GM12891 (cell line): ENCODE results near the gene RNF130.

Source experiments
- DNase-seq: peaks from one replicate; pipeline ENCODE4 v3.0.0; 2011; ENCODE audit warnings: low spot score; ENCODE audit not compliant: insufficient read length
- FAIRE-seq: peaks from 2 replicates; lab custom pipeline; 2011; peaks lifted over from hg19 to GRCh38; lab: Jason Lieb, UNC
- PAX5 ChIP-seq: IDR thresholded peaks from 2 replicates; pipeline ENCODE4 v1.6.1; 2011; ENCODE audit warnings: low read length, moderate library complexity, mild to moderate bottlenecking; ENCODE audit not compliant: insufficient read depth, severe bottlenecking
- POLR2A ChIP-seq: IDR thresholded peaks from 2 replicates; pipeline ENCODE4 v1.6.1; 2011; ENCODE audit warnings: low read depth, low read length, control low read depth
- POLR2AphosphoS5 ChIP-seq: IDR thresholded peaks from 2 replicates; pipeline ENCODE4 v1.6.1; 2011; ENCODE audit warnings: low read depth, low read length, control low read depth
- POU2F2 ChIP-seq: IDR thresholded peaks from 2 replicates; pipeline ENCODE4 v1.6.1; 2011; ENCODE audit warnings: low read depth, mild to moderate bottlenecking, control low read depth, low read length, moderate library complexity
- SPI1 ChIP-seq: IDR thresholded peaks from 2 replicates; pipeline ENCODE4 v1.6.1; 2011; ENCODE audit warnings: low read depth, low read length, control low read depth
- TAF1 ChIP-seq: IDR thresholded peaks from 2 replicates; pipeline ENCODE4 v1.6.1; 2011; ENCODE audit warnings: low read depth, low read length, control low read depth

Gene RNF130

DNA sequence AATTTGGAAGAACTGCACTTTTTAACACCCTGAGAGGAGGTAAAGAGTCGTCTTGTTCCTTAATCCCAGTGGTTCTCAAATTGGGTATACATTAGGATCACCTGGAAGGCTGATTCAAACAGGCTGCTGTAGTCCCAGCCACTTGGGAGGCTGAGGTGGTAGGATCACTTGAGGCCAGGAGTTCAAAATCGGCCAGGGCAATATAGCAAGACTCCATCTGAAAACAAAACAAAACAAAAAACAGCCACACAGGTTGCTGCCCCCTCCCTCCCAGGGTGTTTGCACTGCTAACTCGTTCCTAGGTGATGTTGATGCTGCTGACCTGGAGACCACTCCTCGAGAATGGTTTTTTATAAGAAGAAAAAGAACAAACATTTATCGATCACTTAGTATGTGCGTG, 162.3 kb downstream of the RNF130 start:
- DNase-seq (no peak), FAIRE-seq (no peak)
- no peak for TF ChIP-seq TAF1
- no peak for TF ChIP-seq SPI1
- no peak for TF ChIP-seq POU2F2
- TF ChIP-seq POLR2AphosphoS5 = no peak
- TF ChIP-seq POLR2A = no peak
- TF ChIP-seq PAX5 = no peak

DNA sequence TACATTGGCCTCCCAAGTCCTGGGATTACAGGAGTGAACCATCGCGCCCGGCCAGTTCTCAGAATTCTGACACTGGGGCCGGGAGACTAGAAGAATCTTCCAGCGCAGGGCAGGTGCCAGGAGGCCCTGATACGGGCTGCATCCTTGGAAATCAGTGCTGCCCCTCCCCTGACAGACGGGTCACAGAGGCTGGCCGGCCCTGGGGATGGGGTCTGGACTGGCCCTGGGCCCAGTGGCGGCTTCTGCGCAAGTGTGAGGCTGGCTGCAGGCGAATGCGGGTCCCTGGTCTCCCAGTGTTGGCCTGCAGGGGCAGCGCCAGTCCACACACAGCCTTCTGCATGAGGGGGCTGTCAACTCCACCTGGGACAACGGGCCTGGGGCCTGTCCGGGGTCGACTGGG, 163.0 kb downstream of the RNF130 start:
- DNase-seq = no peak
- no peak for FAIRE-seq
- TF ChIP-seq TAF1 = no peak
- TF ChIP-seq POLR2AphosphoS5 = no peak
- TF ChIP-seq POU2F2 = no peak
- TF ChIP-seq PAX5 = no peak
- TF ChIP-seq SPI1 = no peak
- TF ChIP-seq POLR2A = no peak

DNA sequence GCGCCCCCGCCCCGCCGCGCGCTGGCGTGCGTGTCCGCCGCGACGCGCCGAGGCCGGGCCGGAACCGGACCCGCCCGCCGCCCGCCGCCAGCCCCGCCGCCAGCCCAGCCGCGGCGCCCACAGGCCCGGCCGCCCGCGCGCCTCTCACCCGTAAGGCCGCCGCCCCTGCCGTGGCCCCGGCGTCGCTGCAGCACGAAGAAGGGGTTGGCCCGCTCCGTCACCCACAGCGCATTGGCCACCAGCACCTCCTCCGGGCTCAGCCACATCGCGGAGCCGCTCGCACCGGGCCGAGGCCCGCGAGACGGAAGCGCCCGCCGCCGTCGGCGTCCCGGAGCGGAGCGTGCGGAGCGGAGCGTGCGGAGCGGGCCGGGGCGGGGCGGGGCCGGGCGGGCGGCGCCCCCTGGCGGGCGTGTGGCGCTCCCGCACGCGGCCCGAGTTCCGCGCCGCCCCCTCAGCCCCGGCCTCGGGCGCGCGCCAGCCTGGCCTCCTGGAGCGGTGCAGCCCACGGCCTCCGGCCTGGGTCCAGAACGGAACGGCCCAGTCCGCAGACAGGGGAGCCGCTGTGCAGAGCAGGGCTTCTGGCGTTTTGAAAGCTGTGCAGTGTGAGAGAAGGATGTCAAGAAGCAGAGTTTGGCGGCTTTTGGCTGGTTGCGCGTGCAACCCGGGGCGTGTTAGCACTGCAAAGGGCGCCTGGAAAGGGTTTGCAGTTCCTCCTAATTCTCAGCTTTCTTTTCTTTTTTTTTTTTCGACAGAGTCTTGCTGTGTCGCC, 163.8 kb downstream of the RNF130 start, which contains the start of gene TBC1D9B:
Gene TBC1D9B (minus strand): TSS at position 342 of the 769 bp plus-strand sequence. CDS start 76 bp downstream, at position 266.
- TF ChIP-seq SPI1 (no peak), POLR2A (peak; percentile 38; the same call in 1 of the 2 replicates), TAF1 (no peak), POLR2AphosphoS5 (peak; percentile 50; the same call in 1 of the 2 replicates), POU2F2 (no peak)
- DNase-seq (peak; percentile 74), FAIRE-seq (peak; percentile 87)

DNA sequence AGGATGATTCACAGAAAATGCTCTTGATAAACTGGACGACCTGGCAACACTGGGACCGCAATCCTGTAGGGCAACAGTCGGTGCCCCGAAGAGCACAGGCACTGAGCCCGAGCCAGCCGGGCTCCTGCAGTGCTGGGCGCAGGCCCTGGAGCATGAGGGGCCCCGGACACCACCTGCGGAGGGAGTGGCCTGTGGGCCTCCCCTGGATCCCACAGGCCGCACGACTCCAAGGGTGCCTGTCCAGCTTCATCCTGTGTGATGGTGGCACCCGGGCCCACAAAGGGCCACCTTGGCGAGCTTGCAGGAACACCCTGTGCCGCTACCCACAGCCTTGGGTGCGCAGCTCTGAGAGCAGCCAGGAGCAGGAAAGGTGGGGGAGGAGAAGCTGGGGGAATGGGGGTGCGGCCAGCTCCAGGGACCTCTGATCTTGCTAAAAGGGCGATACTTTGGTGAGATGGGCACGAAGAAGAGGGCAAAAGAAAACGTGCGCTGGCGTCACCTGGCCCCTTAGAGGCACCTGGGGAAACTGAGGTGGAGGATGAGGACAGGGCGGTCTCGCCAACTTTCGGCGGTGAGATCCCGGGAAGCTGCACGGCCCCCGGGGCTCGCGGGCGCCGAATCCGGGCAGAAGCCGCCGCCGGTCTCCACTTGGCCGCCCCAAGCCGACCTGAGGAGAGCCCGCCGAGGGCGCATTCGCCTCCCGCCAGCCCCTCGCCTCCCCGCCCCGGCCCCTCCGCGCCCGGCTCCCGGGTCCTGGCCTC, 164.6 kb downstream of the RNF130 start:
- TF ChIP-seq TAF1 (no peak), POU2F2 (no peak), POLR2AphosphoS5 (no peak), POLR2A (no peak), SPI1 (no peak), PAX5 (no peak)
- no peak for DNase-seq
- FAIRE-seq = no peak

DNA sequence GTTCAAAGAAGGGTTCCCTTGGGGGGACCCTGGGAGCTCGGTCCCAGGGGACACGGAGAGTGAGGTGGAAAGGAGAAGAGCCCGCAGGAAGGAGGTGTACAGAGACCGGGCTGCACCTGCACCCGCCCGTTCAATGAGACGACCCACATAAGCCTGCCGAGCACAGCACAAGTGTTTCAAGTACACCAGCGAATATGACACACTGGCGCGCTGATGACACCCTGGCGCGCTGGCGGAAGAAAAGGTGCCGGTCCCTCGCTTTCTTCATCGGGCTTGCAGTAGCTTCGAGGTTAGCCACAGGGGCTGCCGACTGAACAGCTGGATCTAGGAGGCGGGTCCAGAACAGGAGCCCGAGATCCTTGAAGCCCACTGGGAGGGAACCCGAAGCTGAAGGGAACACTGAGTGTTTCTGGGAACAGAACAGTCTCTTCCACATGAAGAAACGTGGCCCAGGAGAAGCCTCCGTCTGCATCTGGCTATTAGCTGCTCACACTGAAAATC, 165.2 kb downstream of the RNF130 start:
- FAIRE-seq (peak; percentile 68), DNase-seq (no peak)
- no peak for TF ChIP-seq TAF1
- TF ChIP-seq POLR2A = no peak
- no peak for TF ChIP-seq POU2F2
- TF ChIP-seq PAX5 = no peak
- no peak for TF ChIP-seq SPI1
- TF ChIP-seq POLR2AphosphoS5 = no peak

DNA sequence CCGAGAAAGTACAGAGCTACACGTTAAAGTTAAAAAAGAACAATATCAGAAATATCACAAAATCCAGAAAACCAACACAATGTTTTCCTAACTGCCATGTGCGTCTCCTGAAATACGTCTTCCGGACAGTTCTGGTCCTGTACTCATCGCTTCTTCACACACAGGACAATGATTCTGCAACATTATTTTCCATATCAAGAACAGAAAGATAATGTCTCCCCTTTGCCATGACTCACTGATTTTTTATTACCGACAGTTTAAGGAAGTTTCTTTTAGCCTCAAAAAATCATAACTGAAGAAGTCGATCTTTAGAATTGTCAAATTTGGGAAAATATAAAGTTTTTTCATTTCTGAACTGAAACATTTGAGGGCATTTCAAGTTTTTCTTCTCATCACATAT, 166.4 kb downstream of the RNF130 start:
- FAIRE-seq (no peak), DNase-seq (no peak)
- TF ChIP-seq PAX5 (no peak), POLR2A (no peak), POLR2AphosphoS5 (no peak), POU2F2 (no peak), SPI1 (no peak), TAF1 (no peak)
